DMS79 (cell line): ENCODE measurements around the gene TMEM208.
A peak's percentile ranks its signal among the peaks of the same experiment; 100 is the strongest.

Experiments
- DNase-seq: peaks from one replicate; lab custom pipeline; 2025; lab: John Stamatoyannopoulos, UW

Gene TMEM208

DNA sequence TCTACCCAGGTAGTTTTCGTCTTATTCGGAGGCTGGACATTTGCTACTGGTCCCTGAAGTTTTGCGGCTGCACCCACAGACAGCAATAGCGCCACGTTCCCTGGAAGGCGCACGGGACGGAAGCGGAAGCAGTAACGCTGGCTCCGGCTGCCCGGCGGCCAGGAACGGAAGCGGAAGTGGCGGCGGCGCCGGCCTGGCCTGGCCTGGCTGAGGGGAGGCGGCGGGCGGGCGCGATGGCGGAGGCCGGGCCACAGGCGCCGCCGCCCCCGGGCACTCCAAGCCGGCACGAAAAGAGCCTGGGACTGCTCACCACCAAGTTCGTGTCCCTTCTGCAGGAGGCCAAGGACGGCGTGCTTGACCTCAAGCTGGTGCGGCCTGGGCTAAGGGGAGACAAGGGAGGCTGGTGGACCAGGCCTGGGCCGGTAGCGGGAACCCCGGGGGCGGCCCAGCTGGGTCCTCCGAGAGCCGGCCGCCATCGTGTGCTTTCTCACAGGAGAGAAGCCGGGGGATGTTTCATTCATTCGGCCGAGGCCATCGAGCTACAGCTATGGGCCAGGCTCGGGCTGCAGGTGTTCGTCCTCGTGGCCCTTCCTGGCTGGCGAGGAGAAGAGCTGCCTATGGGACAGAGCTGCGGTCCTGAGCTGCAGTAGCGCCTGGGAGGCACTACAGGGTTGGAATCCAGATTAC, 34.8 kb upstream of the TMEM208 start, which contains the start of gene E2F4:
Gene E2F4, plus strand, starts transcription at position 161 of the 687 bp plus-strand sequence. Its CDS starts 73 bp downstream, at position 234.
- peak; percentile 51 for DNase-seq

DNA sequence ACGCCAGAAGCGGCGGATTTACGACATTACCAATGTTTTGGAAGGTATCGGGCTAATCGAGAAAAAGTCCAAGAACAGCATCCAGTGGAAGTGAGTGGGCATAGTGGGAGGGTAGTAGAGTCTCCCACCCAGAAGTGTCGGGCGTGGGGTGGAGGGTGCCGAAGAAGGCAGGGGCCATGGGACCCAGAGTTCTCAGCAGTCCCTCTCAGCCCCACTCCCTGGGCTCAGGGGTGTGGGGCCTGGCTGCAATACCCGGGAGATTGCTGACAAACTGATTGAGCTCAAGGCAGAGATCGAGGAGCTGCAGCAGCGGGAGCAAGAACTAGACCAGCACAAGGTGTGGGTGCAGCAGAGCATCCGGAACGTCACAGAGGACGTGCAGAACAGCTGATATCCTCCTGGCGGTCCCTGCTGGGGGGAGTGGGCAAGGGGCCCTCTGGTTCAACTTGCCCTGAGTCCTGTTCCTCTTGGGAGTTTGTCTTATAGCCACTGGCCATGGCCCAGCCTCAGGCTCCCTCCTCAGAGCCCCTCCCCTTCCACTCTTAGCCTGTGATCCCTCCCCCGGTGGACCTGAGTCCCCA, 34.1 kb upstream of the TMEM208 start:
- no peak for DNase-seq

GRCh38 chr16:67193536-67193935, 33.4 kb upstream of the TMEM208 start:
- no peak for DNase-seq

DNA sequence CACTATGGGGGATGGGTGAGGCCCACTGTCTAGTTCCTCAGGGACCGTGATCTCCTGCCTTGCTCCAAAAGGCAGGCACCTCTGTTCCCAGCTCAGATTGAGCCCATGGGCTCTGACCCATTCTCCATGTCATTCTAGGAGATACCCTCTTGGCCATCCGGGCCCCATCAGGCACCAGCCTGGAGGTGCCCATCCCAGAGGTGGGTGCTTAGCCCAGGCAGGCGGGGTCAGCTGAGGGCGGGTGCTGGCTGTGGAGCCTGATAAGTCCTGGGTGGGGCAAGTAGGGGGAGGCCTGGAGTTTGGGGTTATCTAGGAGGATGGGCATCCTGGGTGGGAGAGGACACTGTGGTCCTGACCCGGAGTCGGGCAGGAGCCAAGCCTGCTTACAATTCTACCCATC, 32.7 kb upstream of the TMEM208 start:
- no peak for DNase-seq

GRCh38 chr16:67195676-67196075, 31.3 kb upstream of the TMEM208 start:
- no peak for DNase-seq

DNA sequence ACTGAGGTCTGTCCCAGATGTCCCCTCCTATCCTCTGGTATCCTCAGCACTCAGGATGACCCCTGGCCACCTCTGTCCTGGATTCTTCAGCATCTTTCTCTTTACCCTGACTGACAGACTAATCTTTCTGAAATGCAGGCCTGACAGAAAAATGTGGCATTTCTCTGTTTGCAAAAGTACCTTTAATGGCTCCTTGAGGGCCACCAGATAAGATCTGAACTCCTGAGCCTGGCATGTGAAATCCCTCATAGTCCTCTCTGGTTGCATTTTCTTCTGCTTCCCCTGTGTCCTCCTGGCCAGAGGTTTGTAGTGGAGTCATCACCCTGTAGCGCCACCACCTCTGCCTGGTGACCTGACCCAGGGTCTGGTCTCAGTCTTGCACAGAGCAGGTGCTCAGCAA, 30.0 kb upstream of the TMEM208 start:
- DNase-seq: no peak

- DNase-seq: no peak
Observed at GRCh38 chr16:67197704-67198103, 29.2 kb upstream of the TMEM208 start.

- peak; percentile 82 for DNase-seq
Observed at GRCh38 chr16:67198238-67198734, 28.6 kb upstream of the TMEM208 start.

DNA sequence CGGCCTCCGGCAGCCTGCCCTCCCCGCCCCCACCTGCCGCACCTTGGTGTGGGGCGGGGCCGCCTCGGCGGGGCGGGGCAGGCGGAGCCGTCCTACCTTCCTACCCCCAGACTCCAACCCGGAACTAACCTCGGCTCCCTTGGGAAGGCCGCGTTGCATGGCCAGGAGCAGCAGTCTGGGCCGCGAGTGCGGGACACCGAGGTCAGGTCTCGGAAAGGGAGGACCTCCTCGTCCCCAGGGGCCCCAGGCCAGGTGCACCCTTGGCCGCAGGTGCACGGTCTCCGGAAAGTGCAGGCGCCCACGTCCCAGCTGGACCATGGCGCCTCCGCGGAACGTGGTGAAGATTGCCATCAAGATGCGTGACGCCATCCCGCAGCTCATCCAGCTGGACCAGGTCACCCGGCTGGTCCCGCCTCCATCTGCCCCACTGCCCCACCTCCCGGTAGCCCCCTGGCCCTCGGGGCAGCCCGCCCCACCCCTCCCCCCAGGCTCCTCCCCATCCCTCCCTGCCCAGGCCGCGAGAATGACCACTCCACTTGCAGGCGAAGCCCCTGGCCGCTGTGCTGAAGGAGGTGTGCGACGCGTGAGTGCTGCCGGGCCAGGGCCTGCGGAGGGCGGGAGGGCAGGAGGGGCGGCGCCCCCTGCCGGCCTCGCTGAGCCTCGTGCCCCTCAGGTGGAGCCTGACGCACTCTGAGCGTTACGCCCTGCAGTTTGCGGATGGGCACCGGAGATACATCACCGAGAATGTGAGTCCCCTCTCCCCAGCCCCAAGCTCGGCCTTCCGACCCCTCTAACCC, 27.7 kb upstream of the TMEM208 start, which contains the start of gene ELMO3:
Gene ELMO3, plus strand, starts transcription at position 121 of the 797 bp plus-strand sequence. Its CDS starts 196 bp downstream, at position 317.
- peak; percentile 13 for DNase-seq

- DNase-seq: no peak
Observed at GRCh38 chr16:67199808-67200198, 27.1 kb upstream of the TMEM208 start.

DNA sequence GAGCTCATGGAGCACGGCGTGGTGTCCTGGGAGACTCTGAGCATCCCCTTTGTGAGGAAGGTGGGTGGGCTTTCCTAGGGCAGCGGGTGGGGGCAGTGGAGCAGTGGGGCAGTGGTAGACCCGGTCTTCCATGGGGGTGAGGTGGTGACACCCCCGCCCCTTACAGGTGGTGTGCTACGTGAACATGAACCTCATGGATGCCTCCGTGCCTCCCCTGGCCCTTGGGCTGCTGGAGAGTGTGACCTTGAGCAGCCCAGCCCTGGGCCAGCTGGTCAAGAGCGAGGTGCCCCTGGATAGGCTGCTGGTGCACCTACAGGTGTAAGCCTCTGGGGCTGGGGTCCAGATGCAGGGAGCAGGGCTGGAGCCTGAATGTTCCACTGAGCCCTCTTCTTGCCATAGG, 26.4 kb upstream of the TMEM208 start:
- no peak for DNase-seq

GRCh38 chr16:67201411-67202345, 25.3 kb upstream of the TMEM208 start:
- no peak for DNase-seq

GRCh38 chr16:67202426-67202825, 24.5 kb upstream of the TMEM208 start:
- no peak for DNase-seq

- DNase-seq: no peak
Observed at GRCh38 chr16:67202956-67203493, 23.9 kb upstream of the TMEM208 start.

DNA sequence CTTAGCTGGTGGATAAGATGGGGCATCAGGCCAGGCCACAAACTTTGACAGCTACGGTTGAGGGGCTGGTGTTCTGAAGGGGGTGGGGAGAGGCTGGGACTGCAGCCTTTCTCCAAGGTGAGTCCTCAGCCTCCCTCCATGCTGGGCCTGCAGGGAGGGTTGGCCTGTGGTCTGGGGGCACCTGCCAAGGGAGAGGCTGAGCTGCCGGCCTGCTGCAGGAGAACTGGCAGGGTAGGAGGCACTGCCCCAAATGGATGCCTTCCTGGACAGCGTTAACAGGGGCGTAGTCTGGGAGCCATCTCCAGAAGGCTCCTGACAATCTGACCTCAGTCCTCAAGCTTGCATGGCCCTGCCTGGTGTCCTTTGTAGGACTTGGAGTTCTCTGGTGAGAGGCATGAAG, 22.9 kb upstream of the TMEM208 start:
- DNase-seq: no peak

DNA sequence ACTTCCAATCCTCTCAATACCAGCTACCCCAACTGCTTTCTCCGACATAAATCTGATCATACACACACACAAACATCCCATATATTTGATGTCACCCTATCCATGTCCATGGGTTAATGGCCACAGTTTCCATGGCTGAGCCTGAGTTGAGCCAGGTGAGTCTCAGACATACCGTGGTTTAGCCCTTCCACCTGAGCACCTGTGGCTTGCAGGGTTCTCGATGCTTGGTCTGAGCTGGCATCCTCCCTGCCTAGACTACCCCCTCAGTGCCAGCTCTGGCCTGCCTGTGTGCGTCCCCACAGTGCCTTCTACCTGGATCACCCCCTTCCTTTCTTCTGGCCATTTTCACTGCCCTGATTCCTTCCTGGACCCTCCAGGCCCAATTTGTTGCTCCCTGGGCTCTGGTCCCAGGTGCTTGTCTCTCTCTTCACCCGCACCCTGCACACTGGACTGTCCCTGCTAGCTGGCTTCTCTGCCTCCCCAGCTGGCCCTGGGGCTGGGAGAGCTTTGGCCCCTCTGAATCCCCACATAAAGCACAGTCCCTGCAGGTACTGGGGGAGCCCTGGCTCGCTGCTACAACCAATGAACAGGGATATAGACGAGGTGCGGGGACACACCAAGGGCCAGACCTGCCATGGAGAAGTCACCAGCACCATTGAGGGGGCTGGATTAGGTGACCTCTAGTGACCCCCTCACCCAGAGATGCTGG, 20.6 kb upstream of the TMEM208 start:
- no peak for DNase-seq

GRCh38 chr16:67206838-67207248, 20.1 kb upstream of the TMEM208 start:
- DNase-seq: no peak

DNA sequence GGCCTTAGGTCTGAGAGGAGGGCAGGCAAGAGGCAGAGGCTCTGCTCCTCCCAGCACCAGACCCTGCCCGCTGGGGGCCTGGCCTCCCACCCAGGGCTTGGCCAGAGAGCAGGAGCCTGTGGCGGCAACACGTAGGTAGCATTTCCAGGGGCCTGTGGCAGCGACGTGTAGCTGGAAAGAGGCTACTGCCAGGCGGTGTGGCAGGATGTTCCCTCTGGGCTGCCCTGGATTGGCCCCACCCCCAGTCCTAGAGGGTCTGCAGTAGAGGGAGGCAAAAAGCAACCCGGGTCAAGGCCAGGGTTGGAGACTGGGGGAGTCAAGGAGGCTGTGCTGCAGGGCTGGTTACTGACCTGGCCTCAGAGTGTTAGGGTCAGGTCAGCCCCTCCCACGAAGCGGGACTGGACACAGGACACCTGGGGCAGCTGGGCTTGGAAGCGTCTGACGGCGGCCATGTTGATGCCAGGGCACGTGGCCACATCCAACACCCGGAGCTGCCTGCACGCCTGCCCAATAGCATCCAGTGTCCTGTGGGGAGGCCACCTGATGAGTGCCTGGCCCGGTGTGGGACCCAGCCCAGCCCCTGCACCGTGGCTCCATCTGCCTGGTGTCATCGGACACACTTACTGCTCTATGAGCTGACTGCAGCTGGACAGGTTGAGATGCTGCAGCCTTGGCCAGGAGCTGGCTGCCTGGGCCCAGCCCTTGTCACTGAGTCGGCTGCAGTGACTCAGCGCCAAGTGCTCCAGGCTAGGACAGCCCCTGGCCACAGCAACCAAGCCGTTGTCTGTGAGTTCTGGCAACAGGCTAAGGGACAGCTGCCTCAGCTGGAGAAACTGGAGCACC, 19.5 kb upstream of the TMEM208 start:
- no peak for DNase-seq

- no peak for DNase-seq
Observed at GRCh38 chr16:67208154-67208896, 18.6 kb upstream of the TMEM208 start.
